ENCODE results near the gene ANKRD37.

DNA sequence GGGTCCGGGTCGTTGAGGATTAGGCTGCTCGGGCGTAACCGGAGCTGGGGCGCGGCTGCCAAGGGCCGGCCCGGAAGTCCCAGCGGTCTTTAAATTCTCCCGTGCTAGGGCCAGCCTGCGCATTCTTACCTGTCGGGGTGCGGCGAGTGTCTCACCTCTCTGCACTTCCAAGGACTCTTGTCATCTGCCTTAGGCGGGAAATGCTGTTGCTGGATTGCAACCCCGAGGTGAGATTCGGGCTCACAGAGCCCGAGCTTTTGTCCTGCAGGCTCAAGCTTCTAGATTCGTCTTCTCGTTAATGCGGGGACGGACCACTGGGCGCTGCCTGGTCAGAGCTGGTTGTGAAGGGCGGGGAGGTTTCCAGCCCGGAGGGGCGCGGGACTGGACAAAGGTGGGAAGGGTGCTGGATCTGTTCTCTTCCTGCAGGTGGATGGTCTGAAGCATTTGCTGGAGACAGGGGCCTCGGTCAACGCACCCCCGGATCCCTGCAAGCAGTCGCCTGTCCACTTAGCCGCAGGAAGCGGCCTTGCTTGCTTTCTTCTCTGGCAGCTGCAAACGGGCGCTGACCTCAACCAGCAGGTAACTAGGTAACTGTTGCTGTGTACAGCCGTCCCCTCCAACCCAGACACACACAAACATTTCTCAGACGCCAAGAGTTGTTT, at the start of gene ANKRD37:
- no peak for TF ChIP-seq POLR2A (IDR thresholded peaks at IDR 0.05; ENCODE audit: low read depth, low read length)
- TF ChIP-seq, protein P1, sequence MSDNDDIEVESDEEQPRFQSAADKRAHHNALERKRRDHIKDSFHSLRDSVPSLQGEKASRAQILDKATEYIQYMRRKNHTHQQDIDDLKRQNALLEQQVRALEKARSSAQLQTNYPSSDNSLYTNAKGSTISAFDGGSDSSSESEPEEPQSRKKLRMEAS (IDR thresholded peaks at IDR 0.05; ENCODE audit: insufficient read depth, insufficient read length) = no peak
